SK-N-SH treated with all-trans-retinoic acid at 6 μM for 48 hours (cell line): Measurements from ENCODE around the gene BATF.

ENCODE experiments used
- ATAC-seq: fragments of 200-7000 bp; cut with Tn5 transposase; 3 replicates; pipeline ENCODE4 v1.9.1; 2020; ENCODE audit warnings: mild to moderate bottlenecking, moderate library complexity
- ARNTL ChIP-seq: fragments of 450-650 bp; formaldehyde crosslinking; IDR thresholded peaks from 2 replicates; pipeline ENCODE4 v1.5.0; 2020; ENCODE audit warnings: low read depth, mild to moderate bottlenecking, moderate library complexity, borderline replicate concordance
- BACH2 ChIP-seq: fragments of 250-450 bp; sonication (Bioruptor Pico); IDR thresholded peaks from 2 replicates; pipeline ENCODE4 v1.9.0; 2021; ENCODE audit warnings: mild to moderate bottlenecking, borderline replicate concordance
- CSDC2 ChIP-seq: fragments of 250-450 bp; sonication (Bioruptor Pico); IDR thresholded peaks from 2 replicates; pipeline ENCODE4 v1.5.0; 2020; ENCODE audit warnings: mild to moderate bottlenecking, moderate library complexity
- CSRNP3 ChIP-seq: fragments of 250-450 bp; sonication (Bioruptor Pico); IDR thresholded peaks from 2 replicates; pipeline ENCODE4 v1.5.1; 2021; ENCODE audit warnings: mild to moderate bottlenecking, moderate library complexity
- GLIS3 ChIP-seq: fragments of 250-450 bp; sonication (Bioruptor Pico); IDR thresholded peaks from 2 replicates; pipeline ENCODE4 v1.5.0; 2020; ENCODE audit warnings: mild to moderate bottlenecking, moderate library complexity
- ISL1 ChIP-seq: fragments of 250-450 bp; sonication (Bioruptor Pico); IDR thresholded peaks from 2 replicates; pipeline ENCODE4 v2.1.2; 2022; ENCODE audit warnings: mild to moderate bottlenecking, moderate library complexity
- OSR1 ChIP-seq: fragments of 250-450 bp; sonication (Bioruptor Pico); IDR thresholded peaks from 2 replicates; pipeline ENCODE4 v1.8.0; 2022; ENCODE audit warnings: moderate library complexity, mild to moderate bottlenecking, inconsistent platforms
- PPARA ChIP-seq: fragments of 250-450 bp; sonication (Bioruptor Pico); IDR thresholded peaks from 2 replicates; pipeline ENCODE4 v1.5.0; 2020; ENCODE audit warnings: mild to moderate bottlenecking, borderline replicate concordance
- RARB ChIP-seq: fragments of 250-450 bp; sonication (Bioruptor Pico); IDR thresholded peaks from 2 replicates; pipeline ENCODE4 v1.8.0; 2021; ENCODE audit warnings: mild to moderate bottlenecking, moderate library complexity
- SNAI2 ChIP-seq: fragments of 250-450 bp; sonication (Bioruptor Pico); IDR thresholded peaks from 2 replicates; pipeline ENCODE4 v1.5.0; 2020; ENCODE audit warnings: mild to moderate bottlenecking, moderate library complexity
- TCF4 ChIP-seq: fragments of 250-450 bp; sonication (Bioruptor Pico); IDR thresholded peaks from 2 replicates; pipeline ENCODE4 v1.8.0; 2021; ENCODE audit warnings: mild to moderate bottlenecking, moderate library complexity, borderline replicate concordance
- TOX ChIP-seq: fragments of 250-450 bp; sonication (Bioruptor Pico); IDR thresholded peaks from 2 replicates; pipeline ENCODE4 v1.8.0; 2021; ENCODE audit warnings: mild to moderate bottlenecking, moderate library complexity, borderline replicate concordance
- TSHZ2 ChIP-seq: fragments of 250-450 bp; sonication (Bioruptor Pico); IDR thresholded peaks from 2 replicates; pipeline ENCODE4 v1.5.0; 2020; ENCODE audit warnings: mild to moderate bottlenecking, moderate library complexity
- ZC3H10 ChIP-seq: fragments of 250-450 bp; sonication (Bioruptor Pico); IDR thresholded peaks from 2 replicates; pipeline ENCODE4 v1.5.1; 2021; ENCODE audit warnings: mild to moderate bottlenecking, moderate library complexity
- ZFP3 ChIP-seq: fragments of 250-450 bp; sonication (Bioruptor Pico); IDR thresholded peaks from 2 replicates; pipeline ENCODE4 v1.5.0; 2020; ENCODE audit warnings: mild to moderate bottlenecking, moderate library complexity
- ZFP30 ChIP-seq: fragments of 450-650 bp; formaldehyde crosslinking; IDR thresholded peaks from 2 replicates; pipeline ENCODE4 v1.5.0; 2022; ENCODE audit warnings: mild to moderate bottlenecking, moderate library complexity
- ZNF565 ChIP-seq: fragments of 450-650 bp; formaldehyde crosslinking; conservative IDR thresholded peaks from 2 replicates; pipeline ENCODE4 v1.5.0; 2020; ENCODE audit warnings: low read depth, mild to moderate bottlenecking, moderate library complexity
- ZNF70 ChIP-seq: fragments of 450-650 bp; formaldehyde crosslinking; IDR thresholded peaks from 2 replicates; pipeline ENCODE4 v1.5.0; 2020; ENCODE audit warnings: mild to moderate bottlenecking, moderate library complexity
- ZNF8 ChIP-seq: fragments of 450-650 bp; formaldehyde crosslinking; IDR thresholded peaks from 2 replicates; pipeline ENCODE4 v1.5.0; 2020; ENCODE audit warnings: mild to moderate bottlenecking, moderate library complexity
- TF ChIP-seq, protein P1 (sequence below): fragments of 250-450 bp; sonication (Bioruptor Pico); IDR thresholded peaks from 2 replicates; pipeline ENCODE4 v1.5.1; 2020; ENCODE audit warnings: low read depth, mild to moderate bottlenecking, moderate library complexity
- TF ChIP-seq, protein P2 (sequence below): fragments of 250-450 bp; sonication (Bioruptor Pico); IDR thresholded peaks from 2 replicates; pipeline ENCODE4 v1.8.0; 2021; ENCODE audit warnings: low read depth, mild to moderate bottlenecking, moderate library complexity, borderline replicate concordance
- TF ChIP-seq, protein P3 (sequence below): fragments of 250-450 bp; sonication (Bioruptor Pico); IDR thresholded peaks from 2 replicates; pipeline ENCODE4 v1.8.0; 2020; ENCODE audit warnings: mild to moderate bottlenecking, moderate library complexity, borderline replicate concordance

BATF gene

GRCh38 chr14:75577090-75577489 is 54.8 kb downstream of the BATF start (continued):
- TF ChIP-seq RARB (no peak), TCF4 (CRISPR knock-in tag) (no peak), CSRNP3 (CRISPR knock-in tag) (no peak)

DNA sequence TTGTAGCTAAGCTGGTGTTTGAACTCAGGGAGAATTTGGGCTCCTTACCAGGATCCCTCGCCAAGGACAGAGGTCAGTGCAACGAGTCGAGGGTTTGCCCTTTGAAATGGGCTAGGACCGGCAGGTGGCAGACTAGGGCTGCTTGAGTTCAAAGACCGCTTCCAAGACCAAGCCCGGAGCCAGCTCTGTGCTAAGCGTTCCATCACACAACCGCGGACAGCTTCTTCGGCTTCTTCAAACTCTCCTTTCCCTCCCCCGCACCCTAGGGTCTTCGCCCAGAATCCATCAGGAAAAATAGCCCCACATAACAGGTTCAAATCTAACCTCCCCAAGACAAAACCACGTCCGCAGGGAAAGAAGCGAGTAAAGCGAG is 55.4 kb downstream of the BATF start:
- peak; percentile 96 for ATAC-seq
- TF ChIP-seq, protein P1, sequence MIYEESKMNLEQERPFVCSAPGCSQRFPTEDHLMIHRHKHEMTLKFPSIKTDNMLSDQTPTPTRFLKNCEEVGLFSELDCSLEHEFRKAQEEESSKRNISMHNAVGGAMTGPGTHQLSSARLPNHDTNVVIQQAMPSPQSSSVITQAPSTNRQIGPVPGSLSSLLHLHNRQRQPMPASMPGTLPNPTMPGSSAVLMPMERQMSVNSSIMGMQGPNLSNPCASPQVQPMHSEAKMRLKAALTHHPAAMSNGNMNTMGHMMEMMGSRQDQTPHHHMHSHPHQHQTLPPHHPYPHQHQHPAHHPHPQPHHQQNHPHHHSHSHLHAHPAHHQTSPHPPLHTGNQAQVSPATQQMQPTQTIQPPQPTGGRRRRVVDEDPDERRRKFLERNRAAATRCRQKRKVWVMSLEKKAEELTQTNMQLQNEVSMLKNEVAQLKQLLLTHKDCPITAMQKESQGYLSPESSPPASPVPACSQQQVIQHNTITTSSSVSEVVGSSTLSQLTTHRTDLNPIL (CRISPR knock-in tag): no peak
- TF ChIP-seq TCF4 (CRISPR knock-in tag) (no peak), TOX (CRISPR knock-in tag) (no peak), PPARA (CRISPR knock-in tag) (no peak), OSR1 (no peak), ZFP30 (no peak), ZNF565 (CRISPR knock-in tag) (no peak), ZFP3 (CRISPR knock-in tag) (no peak), ZC3H10 (CRISPR knock-in tag) (no peak)

DNA sequence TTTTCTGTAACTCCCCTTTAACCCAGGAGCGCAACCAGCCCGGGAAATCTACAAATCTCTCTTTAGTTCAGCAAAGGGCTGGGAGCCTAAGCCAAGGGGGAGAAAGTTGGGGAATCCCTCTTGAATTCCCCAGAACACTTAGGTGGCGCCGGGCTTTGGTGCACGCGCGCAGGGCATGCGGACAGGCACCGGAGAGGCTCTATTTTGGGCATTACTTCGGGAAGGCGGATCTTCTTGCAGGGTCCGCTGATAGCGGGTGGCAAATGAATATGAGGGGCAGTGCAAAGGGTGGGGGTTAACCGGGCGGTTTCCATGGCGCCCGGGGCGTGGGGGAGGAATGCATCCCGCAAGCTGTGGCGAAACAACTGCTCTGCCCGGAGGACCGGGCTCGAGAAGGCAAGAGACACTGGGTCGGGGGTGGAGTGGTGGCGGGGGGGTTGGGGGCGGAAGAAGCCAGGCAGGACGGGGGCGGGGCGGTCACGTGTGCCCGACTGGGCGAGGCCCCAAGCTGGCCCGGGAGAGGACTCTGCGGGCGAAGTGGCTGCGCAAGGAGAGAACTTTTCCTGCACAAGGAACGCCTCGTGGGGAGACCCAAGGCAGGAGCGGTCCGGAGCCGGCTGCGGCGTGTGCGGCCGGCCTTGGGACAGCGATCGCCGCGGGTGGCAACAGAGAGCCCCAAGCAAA is 56.0 kb downstream of the BATF start, which contains the start of gene FLVCR2:
TSS of gene FLVCR2 (plus strand) at position 519 of the 684 bp plus-strand sequence. CDS start 353 bp downstream, outside the sequence.
- peak; percentile 74 for ATAC-seq
- TF ChIP-seq ZNF70 (CRISPR knock-in tag) (no peak), BACH2 (CRISPR knock-in tag) (no peak), TCF4 (CRISPR knock-in tag) (no peak), CSDC2 (CRISPR knock-in tag) (no peak), CSRNP3 (CRISPR knock-in tag) (no peak), ZC3H10 (CRISPR knock-in tag) (no peak), RARB (no peak), SNAI2 (CRISPR knock-in tag) (no peak), OSR1 (no peak), GLIS3 (CRISPR knock-in tag) (no peak), ZNF8 (no peak), ZFP30 (no peak), ARNTL (CRISPR knock-in tag) (no peak)
- TF ChIP-seq, protein P2, sequence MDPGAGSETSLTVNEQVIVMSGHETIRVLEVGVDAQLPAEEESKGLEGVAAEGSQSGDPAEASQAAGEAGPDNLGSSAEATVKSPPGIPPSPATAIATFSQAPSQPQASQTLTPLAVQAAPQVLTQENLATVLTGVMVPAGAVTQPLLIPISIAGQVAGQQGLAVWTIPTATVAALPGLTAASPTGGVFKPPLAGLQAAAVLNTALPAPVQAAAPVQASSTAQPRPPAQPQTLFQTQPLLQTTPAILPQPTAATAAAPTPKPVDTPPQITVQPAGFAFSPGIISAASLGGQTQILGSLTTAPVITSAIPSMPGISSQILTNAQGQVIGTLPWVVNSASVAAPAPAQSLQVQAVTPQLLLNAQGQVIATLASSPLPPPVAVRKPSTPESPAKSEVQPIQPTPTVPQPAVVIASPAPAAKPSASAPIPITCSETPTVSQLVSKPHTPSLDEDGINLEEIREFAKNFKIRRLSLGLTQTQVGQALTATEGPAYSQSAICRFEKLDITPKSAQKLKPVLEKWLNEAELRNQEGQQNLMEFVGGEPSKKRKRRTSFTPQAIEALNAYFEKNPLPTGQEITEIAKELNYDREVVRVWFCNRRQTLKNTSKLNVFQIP (CRISPR knock-in tag): no peak
- TF ChIP-seq, all 23 proteins: peak for 0

- ATAC-seq: peak; percentile 46; the same call in 2 of the 3 replicates
- TF ChIP-seq, protein P3, sequence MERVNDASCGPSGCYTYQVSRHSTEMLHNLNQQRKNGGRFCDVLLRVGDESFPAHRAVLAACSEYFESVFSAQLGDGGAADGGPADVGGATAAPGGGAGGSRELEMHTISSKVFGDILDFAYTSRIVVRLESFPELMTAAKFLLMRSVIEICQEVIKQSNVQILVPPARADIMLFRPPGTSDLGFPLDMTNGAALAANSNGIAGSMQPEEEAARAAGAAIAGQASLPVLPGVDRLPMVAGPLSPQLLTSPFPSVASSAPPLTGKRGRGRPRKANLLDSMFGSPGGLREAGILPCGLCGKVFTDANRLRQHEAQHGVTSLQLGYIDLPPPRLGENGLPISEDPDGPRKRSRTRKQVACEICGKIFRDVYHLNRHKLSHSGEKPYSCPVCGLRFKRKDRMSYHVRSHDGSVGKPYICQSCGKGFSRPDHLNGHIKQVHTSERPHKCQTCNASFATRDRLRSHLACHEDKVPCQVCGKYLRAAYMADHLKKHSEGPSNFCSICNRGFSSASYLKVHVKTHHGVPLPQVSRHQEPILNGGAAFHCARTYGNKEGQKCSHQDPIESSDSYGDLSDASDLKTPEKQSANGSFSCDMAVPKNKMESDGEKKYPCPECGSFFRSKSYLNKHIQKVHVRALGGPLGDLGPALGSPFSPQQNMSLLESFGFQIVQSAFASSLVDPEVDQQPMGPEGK: no peak
- no peak for TF ChIP-seq ISL1 (CRISPR knock-in tag)
- no peak for TF ChIP-seq ZNF70 (CRISPR knock-in tag)
- TF ChIP-seq BACH2 (CRISPR knock-in tag): no peak
- TF ChIP-seq TSHZ2 (CRISPR knock-in tag): no peak
- TF ChIP-seq ZNF565 (CRISPR knock-in tag): no peak
- TF ChIP-seq, protein P1 (CRISPR knock-in tag): no peak
- TF ChIP-seq SNAI2 (CRISPR knock-in tag): no peak
These were observed 56.6 kb downstream of the BATF start for GRCh38 chr14:75578786-75579337.
